ENCODE data around the gene RO60.

- TF ChIP-seq CTCF (IDR thresholded peaks at IDR 0.05; ENCODE audit: low read length) (no peak), EZH2phosphoT487 (IDR thresholded peaks at IDR 0.05; ENCODE audit: low read length) (no peak)
Measured at GRCh38 chr1:193083365-193084088, 24.1 kb downstream of the RO60 start.

Measured in MM.1S (cell line).